ENCODE results near the gene SIM1.

- no peak for TF ChIP-seq RAD21 (IDR thresholded peaks at IDR 0.05)
- no peak for TF ChIP-seq TAF1 (conservative IDR thresholded peaks at IDR 0.05)
- no peak for TF ChIP-seq CTCF (IDR thresholded peaks at IDR 0.05; ENCODE audit: low read depth, low read length, missing input control)
- no peak for TF ChIP-seq JUND (IDR thresholded peaks at IDR 0.05)
- no peak for TF ChIP-seq FOXA1 (IDR thresholded peaks at IDR 0.05)
- no peak for TF ChIP-seq SP1 (IDR thresholded peaks at IDR 0.05)
- no peak for TF ChIP-seq REST (IDR thresholded peaks at IDR 0.05)
- no peak for TF ChIP-seq RXRA (IDR thresholded peaks at IDR 0.05)
- TF ChIP-seq ATF3 (IDR thresholded peaks at IDR 0.05), result no peak
- no peak for TF ChIP-seq NR2F2 (IDR thresholded peaks at IDR 0.05)
- TF ChIP-seq ZBTB33 (IDR thresholded peaks at IDR 0.05), result no peak
- TF ChIP-seq GABPA (IDR thresholded peaks at IDR 0.05 in 1 of 2, conservative IDR thresholded peaks at IDR 0.05 in 1 of 2), result no peak
Observed at GRCh38 chr6:100342830-100343229, 121.9 kb downstream of the SIM1 start.

Data from liver (tissue), 3 donors.